A673 (cell line): ENCODE measurements around the gene FCN2.

Source experiments
- CTCF ChIP-seq: fragments of 300-800, 200-600 bp; sonication (generic); conservative IDR thresholded peaks from 2 replicates; pipeline ENCODE4 v1.5.1; 2017; ENCODE audit warnings: low read depth, mild to moderate bottlenecking, antibody characterized with exemption, low read length, moderate library complexity, mixed read lengths
- EZH2 ChIP-seq: fragments of 200-600 bp; sonication (generic); IDR thresholded peaks from 2 replicates; pipeline ENCODE4 v1.6.1; 2017; ENCODE audit warnings: borderline replicate concordance, low read depth, mild to moderate bottlenecking, mixed read lengths, antibody characterized with exemption, low read length; ENCODE audit not compliant: poor library complexity, severe bottlenecking

- TF ChIP-seq CTCF, result no peak
- no peak for TF ChIP-seq EZH2
Measured at GRCh38 chr9:134869554-134870300, 10.9 kb upstream of the FCN2 start.
